NCI-H226 (cell line): Measurements from ENCODE around the gene ODF2.
"Not testable (repeated sequence)": the region's sequence is repeated elsewhere in the genome, so short reads cannot be mapped to it uniquely, and the experiment has no call there.

Experiments used
- DNase-seq: peaks from one replicate; pipeline ENCODE4 v3.0.0-alpha.2; 2015

The ODF2 gene

DNA sequence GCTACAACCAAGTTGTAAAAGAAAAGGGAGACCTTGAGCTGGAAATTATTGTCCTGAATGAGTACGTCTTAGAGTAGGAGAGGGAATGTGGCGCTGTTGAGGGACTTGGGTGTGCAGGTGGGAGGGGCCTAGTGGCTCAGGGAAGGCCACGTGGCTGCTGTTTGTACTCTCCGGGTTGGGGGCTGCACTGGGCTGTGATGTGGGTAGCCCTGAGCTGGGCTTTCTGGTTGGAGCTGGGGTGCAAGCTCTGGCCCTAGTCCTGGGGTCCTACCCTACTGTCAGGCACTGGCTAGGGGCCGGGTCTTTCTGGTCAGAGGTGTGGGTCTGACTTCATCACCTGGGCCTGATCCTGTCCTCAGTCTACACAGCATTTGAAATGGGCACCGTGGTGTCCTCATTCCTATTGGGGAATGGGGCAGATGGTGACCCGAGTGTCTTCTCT lies 29.6 kb downstream of the ODF2 start:
- DNase-seq: no peak

DNA sequence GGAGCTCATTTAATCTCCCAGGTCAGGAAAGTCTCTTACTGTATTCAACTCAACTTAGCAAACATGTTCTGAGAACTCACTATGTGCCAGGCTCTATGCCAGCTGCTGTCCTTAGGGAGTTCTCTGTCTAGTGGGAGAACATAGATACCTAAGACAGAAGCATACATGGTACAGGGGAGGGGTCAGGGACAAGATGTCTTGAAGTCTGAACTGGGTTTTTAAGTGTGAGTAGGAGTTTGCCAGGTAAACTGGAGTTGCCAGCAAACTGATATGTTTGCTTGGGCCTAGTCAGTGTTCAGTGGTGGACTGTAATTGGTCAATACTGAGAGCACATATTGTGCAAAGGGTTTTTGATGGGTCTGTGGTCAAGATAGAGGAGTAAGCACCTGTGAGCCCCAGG lies 30.4 kb downstream of the ODF2 start:
- DNase-seq: no peak

DNA sequence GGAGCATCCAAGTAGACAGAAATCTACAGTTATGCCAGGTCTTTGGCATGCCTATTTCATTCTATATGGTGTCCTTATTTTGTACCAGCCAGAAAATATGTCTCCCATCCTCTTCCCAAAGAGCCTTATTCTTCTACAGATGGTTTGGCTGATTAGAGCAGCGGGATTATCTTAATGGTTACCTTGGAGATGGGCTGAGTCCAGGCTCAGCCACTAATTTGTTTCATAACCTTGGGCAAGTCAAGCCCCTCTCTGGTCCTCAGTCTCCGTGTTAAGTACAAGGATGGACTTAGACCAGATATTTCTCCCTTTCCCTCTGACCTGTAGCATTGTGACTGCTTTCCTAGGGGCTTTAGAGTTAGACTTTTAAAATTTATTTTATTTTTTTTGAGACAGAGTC lies 37.6 kb downstream of the ODF2 start:
- DNase-seq: no peak

DNA sequence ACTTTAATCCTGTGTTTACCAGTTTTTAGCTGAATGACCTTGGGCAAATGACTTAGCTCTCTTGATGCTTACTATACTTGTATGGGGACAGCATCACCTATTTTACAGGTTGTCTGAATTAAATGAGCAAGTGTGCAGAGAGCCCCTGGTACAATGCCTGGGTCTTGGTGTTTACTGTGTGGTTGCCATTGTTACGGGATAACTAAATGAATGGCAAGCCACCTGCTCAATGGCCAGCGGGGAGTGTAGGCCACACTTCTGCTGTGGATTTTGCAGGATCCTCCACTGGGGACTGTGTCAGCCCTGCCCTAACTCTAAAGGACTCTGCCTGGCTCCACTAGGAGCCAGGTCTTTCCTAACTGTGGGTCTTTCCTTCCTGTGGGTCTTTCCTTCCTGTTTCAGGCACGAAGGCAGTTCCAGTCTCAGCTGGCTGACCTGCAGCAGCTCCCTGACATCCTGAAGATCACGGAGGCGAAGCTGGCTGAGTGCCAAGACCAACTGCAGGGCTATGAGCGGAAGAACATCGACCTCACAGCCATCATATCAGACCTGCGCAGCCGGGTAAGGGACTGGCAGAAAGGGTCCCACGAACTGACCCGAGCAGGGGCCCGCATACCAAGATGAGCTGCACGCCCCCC lies 38.4 kb downstream of the ODF2 start:
- DNase-seq: no peak

DNA sequence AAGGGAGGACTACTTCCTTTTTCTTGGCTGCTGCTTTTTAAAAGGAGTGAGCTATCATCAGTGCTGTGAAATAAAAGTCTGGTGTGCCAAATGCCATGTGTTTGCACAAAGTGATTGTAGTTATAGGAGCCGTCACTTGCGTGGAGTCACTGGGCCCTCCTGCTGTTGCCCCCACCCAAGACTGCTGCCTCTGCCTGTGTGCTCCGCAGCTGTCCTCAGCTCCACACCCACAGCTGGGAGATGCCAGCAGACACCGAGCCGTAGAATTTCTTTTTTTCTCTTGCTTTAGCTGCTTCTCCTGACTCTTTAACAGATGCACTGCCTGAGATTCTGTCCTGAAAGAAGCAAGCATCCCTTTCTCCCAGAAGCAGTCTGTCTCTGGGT lies 38.9 kb downstream of the ODF2 start:
- DNase-seq: no peak

DNA sequence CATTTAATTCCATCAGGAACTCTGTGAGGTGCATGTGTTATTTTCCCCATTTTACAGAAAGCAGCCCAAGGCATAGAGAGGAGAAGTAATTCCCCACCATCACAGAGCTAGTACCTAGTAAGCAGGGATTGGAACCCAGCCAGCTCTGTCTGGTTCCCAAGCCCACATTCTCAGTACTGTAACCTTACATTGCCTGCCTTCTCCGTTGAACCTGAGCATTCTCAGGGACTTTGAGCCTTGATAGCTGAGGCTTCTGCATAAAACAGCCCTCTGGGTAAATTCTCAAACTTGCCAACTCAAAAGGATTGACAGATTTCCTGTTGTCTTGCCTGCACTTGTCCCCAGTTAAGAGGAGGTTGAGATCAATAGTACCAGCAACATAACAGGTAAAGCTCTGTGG lies 39.5 kb downstream of the ODF2 start:
- no peak for DNase-seq

DNA sequence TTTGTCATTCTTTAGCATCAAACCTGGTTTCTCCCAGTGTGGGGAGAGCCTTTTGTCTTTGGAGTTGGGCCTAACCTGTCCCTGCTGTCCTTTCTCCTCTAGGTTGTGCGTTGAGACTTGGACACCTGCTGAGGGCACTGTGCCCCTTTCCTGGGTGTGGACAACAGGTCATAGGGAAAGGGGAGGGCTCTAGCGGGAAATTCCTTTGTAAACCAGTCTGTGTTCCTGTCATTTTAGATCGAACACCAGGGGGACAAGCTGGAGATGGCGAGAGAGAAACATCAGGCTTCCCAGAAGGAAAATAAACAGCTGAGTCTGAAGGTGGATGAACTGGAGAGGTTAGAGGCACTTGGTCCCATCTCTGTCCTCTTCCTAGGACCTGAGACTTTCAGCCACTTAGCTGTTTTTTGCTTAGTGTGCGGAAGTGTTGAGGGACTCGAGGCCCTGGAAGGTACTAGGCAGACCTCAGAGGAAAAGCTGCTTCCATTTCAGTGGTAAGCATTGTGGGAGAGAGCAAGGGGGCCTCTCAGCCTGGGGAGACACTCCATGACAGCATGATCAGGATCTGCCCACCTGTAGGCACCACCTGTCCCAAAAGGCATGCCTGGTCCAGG lies 40.1 kb downstream of the ODF2 start:
- DNase-seq: no peak

DNA sequence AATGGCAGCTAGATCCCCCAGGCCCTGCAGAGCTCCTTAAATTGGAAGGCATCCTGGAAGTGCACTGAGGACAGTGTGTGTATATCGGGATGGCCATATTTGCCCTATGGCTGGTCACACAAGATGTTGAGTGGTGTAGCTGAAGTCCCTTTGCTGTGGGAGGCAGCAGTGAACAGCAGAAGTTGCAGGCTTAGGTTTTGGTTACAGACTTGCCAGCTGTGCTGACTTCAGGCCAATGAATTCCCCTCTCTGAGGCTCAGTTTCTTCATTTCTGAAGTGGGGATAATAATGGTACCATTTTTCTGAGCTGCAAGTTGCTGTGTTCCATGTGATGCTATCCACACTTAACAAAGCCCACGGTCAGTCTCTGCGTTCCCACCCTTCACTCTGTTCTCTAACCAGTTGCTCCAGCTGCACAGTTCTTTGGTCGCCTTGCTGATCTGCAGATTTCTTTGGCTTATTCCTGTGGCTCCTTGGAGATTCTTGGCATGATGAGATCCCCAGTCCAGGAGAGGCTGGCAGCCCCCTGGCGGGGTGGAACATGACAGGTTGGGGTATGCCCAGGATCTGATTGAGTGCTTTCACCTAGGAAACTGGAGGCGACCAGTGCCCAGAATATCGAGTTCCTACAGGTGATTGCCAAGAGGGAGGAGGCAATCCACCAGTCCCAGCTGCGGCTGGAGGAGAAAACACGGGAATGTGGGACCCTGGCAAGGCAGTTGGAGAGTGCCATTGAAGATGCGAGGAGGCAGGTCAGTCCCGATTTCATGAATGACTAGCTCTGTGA lies 42.2 kb downstream of the ODF2 start:
- no peak for DNase-seq

DNA sequence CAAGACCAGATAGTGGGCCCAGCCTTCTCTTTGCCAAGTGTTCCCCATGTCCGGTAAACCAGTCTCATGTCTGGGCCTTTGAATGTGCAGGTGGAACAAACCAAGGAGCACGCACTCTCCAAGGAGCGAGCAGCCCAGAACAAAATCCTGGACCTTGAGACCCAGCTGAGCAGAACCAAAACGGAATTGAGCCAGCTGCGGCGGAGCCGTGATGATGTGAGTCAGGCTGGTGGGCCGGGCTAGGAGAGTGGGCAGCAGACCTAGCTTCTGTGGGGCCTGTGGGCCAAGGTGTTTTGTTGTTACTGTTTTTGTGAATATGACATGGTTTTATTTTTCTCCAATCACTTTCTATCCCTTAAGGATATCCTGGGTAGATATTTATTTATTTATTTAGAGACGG lies 43.1 kb downstream of the ODF2 start:
- DNase-seq: no peak

DNA sequence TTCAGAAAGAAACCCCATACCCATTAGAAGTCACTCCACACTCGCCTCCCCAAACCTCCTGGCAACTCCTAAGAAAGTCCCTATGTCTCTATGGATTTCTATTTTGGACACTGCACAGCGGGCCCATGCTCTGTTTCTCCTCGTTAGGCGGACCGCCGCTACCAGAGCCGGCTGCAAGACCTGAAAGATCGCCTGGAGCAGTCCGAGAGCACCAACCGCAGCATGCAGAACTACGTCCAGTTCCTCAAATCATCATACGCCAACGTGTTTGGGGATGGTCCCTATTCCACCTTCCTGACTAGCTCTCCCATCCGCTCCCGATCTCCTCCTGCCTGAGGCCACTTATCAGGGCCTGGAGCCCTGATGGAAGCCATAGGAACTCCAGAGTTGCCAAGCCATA lies 44.1 kb downstream of the ODF2 start:
- DNase-seq: no peak

DNA sequence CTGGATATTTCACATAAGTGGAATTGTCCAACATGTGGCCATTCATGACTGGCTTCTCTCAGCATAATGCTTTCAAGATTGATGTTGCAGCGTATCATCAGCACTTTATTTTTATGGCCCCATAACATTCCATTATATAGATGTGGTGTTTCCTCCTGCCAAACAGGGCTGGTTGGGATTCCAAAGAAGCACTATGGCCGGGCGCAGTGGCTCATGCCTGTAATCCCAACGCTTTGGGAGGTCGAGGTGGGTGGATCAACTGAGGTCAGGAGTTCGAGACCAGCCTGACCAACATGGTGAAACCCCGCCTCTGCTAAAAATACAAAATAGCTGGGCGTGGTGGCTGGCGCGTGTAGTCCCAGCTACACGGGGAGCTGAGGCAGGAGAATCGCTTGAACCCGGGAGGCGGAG lies 47.6 kb downstream of the ODF2 start:
- DNase-seq: not testable (repeated sequence)

DNA sequence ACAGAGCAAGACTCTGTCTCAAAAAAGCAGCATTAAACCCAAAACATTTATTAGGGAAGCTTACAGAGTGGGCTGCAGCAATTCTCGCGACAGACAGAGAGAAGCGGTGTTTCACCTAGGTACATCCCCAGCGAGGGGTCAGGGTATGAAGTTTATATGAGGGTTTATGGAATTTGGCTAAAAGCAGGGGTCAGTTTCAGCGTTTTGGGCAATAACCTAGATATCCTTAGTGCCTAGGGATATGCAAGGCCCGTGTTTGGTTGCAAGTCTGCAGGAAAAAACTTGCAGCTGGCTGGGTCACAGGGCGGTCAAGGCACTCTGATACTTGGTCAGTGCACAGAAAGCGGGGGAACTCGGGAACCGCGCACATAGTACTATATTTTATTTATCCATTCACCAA lies 48.1 kb downstream of the ODF2 start:
- no peak for DNase-seq

DNA sequence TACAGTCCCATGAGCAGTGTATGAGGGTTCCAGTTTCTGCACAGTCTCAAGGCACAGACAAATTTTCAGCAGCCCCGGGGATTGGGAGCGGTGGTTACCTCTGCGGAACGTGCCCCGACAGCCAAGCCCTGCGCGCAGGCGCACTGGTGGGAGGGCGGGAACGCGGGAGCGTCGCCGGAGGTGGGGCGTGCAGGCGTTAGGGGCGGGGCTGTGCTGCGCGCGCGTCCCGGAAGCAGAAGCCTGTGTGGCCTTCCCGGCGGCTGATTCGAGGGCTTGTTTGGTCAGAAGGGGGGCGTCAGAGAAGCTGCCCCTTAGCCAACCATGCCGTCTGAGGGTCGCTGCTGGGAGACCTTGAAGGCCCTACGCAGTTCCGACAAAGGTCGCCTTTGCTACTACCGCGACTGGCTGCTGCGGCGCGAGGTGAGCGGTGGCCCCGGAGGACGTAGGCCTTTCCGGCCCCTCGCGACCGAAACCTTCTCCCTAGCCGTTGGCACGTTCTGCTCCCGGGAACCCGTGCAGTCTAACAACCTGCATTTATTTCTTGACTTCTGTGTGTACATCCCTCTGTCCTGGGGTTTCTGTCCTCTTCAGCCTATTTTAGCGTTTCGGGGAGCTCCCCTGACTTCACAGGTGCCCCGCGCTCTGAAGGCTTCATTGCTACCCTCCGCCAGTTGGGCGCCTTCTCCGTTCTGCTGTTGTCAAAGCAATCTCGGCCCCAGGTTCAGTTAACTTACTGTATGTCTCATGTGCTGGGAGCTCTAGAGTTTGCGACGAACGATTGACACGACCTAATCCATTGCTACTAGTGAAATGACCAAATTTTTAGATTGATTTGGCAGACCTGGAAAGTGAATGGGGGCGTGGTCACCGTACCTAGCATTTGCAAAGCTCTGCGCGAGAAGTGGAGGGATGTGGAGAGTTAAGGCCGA lies 48.9 kb downstream of the ODF2 start, which contains the start of gene GLE1:
Gene GLE1 (plus strand): TSS at position 235 of the 929 bp plus-strand sequence. CDS start 87 bp downstream, at position 322.
- peak; percentile 77 for DNase-seq

DNA sequence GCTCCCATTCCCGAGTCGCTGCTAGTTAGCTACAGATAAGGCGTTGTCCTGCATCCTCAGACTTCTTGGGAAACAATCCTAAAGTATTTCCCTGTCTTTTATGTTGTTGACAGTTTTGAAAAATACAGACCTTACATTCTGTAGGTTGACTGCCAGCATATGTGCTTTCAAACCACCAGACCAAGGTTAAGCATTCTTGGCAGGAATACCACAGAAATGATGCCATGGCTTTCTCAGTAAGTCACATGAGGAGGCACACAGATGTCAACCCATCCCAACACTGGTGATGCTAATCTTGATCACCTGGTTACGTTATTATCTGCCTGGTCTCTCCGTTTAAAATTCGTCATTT lies 49.6 kb downstream of the ODF2 start:
- peak; percentile 4 for DNase-seq

DNA sequence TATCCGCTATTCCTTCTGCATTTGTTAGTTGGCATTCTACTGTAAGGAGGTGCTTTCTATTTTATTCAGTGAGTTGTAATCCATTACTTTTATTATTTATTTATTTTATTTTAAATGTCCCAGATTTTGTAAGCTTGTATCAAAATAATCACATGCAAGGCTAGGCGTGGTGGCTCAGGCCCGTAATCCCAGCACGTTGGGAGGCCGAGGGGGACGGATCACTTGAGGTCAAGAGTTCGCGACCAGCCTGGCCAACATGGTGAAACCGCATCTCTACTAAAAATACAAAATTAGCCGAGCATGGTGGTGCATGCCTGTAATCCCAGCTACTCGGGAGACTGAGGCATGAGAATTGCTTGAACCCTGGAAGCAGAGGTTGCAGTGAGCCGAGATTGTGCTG lies 50.1 kb downstream of the ODF2 start:
- DNase-seq: not testable (repeated sequence)

DNA sequence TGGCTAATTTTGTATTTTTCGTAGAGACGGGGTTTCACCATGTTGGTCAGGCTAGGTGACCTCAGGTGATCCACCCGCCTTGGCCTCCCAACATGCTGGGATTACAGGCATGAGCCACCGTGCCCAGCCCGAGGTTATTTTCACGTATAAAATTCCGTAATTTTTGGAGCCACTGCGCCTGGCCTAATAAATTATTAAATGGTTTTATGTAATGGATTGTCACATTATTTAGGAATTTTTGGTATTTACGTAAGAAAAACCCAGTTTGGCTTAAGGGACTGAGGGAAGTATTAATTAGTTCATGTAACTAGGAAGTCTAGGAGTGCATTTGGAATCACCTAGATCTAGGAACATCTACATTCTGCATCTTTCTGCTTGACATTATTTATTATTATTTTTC lies 57.0 kb downstream of the ODF2 start:
- DNase-seq: no peak

DNA sequence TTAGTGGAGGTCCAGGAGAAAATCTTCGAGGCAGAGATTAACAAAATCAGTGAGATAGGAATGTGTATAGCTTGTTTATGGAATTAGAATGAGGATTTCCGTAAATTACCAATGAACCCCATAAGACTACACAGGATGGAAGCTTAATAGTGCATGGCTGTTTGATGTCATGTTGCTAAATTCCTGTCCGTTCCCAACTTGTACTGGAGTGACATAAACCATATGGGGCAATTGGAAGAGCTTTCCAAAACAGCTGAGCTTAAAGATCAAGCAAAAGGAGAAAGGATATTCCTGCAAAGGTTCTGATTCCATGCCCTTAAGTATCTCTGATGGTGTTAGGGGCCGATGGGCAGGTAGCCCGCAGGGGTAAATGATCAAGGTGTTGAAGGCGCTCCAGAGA lies 66.2 kb downstream of the ODF2 start:
- DNase-seq: no peak

DNA sequence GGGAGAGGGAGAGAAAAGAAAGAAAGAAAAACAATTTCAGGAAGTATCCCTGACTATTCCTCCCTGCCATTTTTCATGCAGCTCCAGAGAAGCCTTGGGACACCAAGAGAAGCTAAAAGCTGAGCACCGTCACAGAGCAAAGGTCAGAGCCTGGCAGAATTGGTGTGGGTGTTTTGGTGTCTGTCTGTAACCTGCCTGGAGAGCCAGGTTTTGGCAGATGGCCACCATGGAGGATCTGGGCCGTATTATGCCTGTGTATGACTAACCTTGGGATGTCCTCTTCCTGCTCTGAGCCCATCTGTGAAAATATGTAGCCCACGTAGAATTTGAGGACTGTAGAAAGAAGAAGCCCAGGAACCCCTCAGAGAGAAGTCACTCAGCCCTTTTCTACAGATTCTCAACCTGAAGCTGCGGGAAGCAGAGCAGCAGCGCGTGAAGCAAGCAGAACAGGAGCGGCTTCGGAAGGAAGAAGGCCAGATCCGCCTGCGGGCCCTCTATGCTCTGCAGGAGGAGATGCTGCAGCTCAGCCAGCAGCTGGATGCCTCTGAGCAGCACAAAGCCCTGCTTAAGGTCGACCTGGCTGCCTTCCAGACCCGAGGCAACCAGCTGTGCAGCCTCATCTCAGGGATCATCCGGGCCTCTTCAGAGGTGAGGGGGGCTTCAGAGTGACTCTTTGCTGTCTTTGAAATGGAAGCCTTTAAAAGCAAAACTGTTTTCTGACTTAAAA lies 67.6 kb downstream of the ODF2 start:
- DNase-seq: no peak

DNA sequence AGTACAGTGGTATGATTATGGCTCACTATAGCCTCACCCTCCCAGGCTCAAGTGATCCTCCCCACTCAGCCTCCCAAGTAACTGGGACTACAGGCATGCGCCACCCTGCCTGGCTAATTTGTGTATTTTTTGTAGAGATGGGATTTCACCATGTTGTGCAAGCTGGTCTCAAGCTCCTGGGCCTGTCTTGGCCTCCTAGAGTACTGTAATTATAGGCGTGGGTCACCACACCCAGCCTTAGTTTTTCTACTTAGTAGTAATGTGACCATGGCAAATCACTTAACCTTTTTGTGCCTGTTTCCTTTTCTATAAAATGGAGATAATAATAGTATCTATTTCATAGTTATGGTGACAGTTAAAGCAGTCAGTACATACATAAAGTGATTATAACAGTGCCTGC lies 70.9 kb downstream of the ODF2 start:
- DNase-seq: no peak

DNA sequence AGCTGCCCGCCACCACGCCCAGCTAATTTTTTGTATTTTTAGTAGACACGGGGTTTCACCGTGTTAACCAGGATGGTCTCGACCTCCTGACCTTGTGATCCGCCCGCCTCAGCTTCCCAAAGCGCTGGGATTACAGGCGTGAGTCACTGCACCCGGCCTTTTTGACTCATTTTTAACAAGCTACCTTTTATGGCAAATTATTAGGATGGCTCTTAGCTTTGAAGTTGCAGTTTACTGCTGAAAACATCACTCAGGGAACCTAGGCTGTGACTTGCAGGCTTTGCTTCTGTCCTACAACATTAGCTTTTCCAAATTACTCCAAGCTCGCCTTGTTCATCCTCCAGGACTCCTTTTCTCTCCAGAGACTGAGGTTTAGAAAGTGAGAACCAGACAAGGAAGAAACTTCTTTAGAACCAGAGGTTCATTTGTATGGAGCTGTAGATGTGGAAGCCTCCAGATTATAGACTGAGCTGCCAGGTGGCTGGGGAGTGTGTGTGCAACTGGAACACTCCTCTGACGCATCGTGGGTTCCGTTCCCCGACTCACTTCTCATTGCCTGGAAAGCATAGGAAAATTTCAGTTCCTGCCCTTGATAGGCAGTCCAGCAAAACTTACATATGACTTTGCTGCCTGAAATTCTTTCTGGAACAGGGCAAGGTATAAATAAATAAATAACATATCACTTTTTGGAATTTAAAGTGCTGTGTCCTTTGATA lies 72.8 kb downstream of the ODF2 start:
- no peak for DNase-seq

DNA sequence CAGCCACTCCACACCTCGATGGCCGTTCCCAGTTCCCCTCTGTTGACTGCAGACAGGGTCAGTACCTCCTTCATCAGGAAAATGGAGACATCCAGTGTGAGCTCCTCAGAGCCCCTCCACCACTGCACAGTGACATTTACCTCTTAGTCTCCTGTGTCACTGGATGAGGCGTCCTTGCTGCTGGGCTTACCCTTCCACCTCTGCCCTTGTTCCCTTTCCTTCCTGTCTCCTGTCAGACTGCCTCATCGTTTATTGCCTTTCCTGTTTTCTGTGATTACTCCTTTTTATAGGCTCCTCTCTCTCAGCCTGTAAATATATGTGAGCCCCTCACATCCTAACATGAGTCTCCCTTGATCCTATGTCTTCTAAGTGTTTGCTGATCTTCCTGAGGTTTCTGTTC lies 73.4 kb downstream of the ODF2 start:
- DNase-seq: no peak

DNA sequence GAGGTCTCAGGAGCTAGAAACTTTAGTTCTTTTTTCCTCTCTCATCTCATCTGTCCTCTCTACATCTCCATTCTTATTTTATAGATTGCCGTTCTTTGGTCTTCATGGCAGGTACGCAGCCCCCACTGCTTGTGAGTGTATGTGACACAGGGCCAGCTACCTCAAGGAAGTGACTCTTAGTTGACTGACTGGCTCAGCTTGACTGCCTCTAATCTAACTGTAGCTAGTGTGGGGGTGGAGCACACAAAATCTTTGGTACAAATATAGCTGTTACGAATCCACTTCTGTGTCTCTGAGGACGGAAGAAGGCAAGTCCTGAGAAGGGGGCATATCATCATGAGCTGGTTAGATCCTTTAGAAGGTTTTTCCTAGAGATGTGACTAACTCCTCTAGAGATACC lies 76.8 kb downstream of the ODF2 start:
- DNase-seq: no peak
